Pancreas (tissue), 10 donors: ENCODE measurements around the gene SEC14L6. TPM values are rescaled to one million over a fixed set of nuclear protein-coding genes. Genes with fewer than 3 reads are reported as not detected.

Experiments used
- ATAC-seq, 4 donors: fragments of 200-7000 bp; cut with Tn5 transposase; one replicate each; pipeline versions ENCODE4 v1.8.0 to v1.9.1; 2020; ENCODE audit warnings: mild to moderate bottlenecking in 4 of 4, moderate library complexity in 4 of 4
- DNase-seq, 6 donors: peaks; one replicate each; pipeline ENCODE4 v3.0.0-alpha.2; 2020
- FAIRE-seq: peaks from 2 replicates; lab custom pipeline; 2012; peaks lifted over from hg19 to GRCh38; lab: Jason Lieb, UNC
- H3K27ac ChIP-seq, 4 donors: fragments of 200-600 bp; sonication (generic); 1 replicate in 3 of 4; 2 replicates in 1 of 4; pipeline versions ENCODE4 v1.5.0 to v1.8.0; 2020
- H3K27me3 ChIP-seq, 4 donors: fragments of 200-600 bp; one replicate each; pipeline ENCODE4 v1.8.0; 2021
- H3K36me3 ChIP-seq, 3 donors: fragments of 200-600 bp; sonication (generic) in 1 of 3; one replicate each; pipeline versions ENCODE4 v1.5.0 to v1.8.0; 2020 to 2021
- H3K4me1 ChIP-seq, 3 donors: fragments of 200-600 bp; one replicate each; pipeline ENCODE4 v1.8.0; 2021
- H3K4me3 ChIP-seq, 4 donors: fragments of 200-600 bp; sonication (generic) in 2 of 4; one replicate each; pipeline versions ENCODE4 v1.5.0 to v1.8.0; 2020 to 2021
- H3K9me3 ChIP-seq, 4 donors: fragments of 200-600 bp; one replicate each; pipeline ENCODE4 v1.8.0; 2021
- WGBS, 2 donors: extraction: QIAGEN DNeasy Blood & Tissue Kit; methylation state at CpG; one replicate each; pipeline ENCODE4 v1.1.7; 2013; 5-methylcytosine and 5-hydroxymethylcytosine counted together
- intact Hi-C, 3 donors: fragments of 100-400 bp; cut with DNase I; formaldehyde crosslinking; loops; one replicate each; pipeline versions ENCODE4 v1.11.1 to v1.14.2; 2022
- polyA plus RNA-seq, 2 donors: library from polyadenylated mRNA; stranded (reverse); fragments of 200-250 nt; gene quantifications; one replicate each; pipeline ENCODE4 v1.2.3, GENCODE V29; 2013
- total RNA-seq, 6 donors: library from RNA; stranded (reverse); fragmentation: NEBNext Ultra II Directional in 4 of 6; extraction: Animal tissue kit (Norgen Biotek cat#: 25700) in 4 of 6; gene quantifications; one replicate each; pipeline versions ENCODE4 v1.2.1 to v1.2.4, GENCODE V29; 2021 to 2023
- TF ChIP-seq, protein P1 (sequence below), 4 donors: fragments of 200-600 bp; sonication (generic) in 3 of 4; IDR thresholded peaks; one replicate each; pipeline versions ENCODE4 v1.5.0 to v1.8.0; 2021; ENCODE audit warnings: antibody characterized with exemption in 4 of 4
- donor health status: healthy with polysubstance abuse.
- donor health status: DM: no; HTN: no; CAD: no; lungs with moderate emphysema.
- donor health status: DM: no; HTN: no; CAD: no.
- donor health status: control.
- donor health status: control.
- donor health status: Bipolar disorder and iron deficiency.
- donor health status: DM: yes; HTN: yes; CAD: no.
- donor health status: DM: no; HTN: no; CAD: no.
- donor health status: DM: no; HTN: no; CAD: no.
- donor health status: DM: yes; HTN: yes; CAD: no.

Gene SEC14L6
- total and polyA plus RNA-seq, 8 donors, result 0.51 to 6.0 (median 2.9) TPM

DNA sequence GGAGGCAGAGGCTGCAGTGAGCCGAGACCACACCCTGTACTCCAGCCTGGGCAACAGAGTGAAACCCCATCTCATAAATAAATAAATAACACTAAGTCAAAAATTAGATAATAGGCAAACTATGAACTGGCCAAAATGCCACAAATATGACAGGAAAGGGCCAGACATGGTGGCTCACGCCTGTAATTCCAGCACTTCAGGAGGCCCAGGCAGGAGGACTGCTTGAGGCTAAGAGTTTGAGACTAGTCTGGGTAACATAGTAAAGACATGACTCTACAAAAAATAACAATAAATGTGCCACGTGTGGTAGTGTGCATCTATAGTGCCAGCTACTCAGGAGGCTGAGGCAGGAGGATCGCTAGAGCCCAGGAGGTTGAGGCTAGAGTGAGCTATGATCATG is 19.9 kb downstream of the SEC14L6 start:
- no peak for FAIRE-seq
- no peak for ATAC-seq
- WGBS, 2 donors, result 88% methylated on average over 4 of the region's 4 CpGs

DNA sequence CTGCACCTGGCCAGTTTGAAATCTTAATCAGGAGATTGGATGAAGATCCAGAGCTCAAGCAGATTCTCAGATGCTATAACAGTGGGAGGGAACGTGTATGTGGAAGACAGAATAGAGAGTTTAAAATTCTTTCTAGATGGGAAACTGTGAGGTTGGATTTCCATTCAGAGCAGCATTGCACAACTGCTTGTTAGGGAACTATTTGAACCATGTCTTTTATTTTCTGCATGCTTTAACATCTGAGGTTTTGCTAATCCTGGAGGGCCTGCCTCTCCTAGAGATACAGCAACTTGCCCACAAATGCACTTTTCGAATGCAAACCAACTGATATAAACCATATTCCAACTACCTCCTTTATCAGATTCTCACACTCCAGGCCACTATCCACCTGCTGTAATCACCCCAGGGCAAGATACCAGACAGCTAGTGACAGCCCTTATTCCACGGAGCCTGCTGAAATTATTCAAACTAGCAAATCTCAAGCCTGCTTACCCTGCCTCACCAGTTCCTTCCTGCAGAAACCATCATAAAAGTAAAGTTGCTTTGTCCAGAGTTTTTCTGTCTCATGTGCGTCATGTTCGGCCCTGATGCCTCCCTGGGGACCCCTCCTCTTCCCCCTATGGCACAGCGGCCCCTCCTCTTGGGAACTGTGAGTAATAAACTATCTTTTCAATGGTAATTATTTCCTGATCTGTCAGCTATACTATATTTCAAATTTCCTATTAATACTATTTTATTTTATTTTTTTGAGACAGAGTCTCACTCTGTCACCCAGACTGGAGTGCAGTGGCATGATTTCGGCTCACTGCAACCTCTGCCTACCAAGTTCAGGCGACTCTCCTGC is 22.7 kb downstream of the SEC14L6 start:
- H3K4me3 ChIP-seq, result no peak overlapping the region
- DNase-seq, result no peak
- 81 to 85% methylated on average over 8 of the region's 8 CpGs for WGBS, 2 donors
- no peak overlapping the region for H3K27ac ChIP-seq
- H3K9me3 ChIP-seq, result no peaks in the 10 kb centered on the region
- intact Hi-C loops, result no loop called here
- TF ChIP-seq, protein P1, sequence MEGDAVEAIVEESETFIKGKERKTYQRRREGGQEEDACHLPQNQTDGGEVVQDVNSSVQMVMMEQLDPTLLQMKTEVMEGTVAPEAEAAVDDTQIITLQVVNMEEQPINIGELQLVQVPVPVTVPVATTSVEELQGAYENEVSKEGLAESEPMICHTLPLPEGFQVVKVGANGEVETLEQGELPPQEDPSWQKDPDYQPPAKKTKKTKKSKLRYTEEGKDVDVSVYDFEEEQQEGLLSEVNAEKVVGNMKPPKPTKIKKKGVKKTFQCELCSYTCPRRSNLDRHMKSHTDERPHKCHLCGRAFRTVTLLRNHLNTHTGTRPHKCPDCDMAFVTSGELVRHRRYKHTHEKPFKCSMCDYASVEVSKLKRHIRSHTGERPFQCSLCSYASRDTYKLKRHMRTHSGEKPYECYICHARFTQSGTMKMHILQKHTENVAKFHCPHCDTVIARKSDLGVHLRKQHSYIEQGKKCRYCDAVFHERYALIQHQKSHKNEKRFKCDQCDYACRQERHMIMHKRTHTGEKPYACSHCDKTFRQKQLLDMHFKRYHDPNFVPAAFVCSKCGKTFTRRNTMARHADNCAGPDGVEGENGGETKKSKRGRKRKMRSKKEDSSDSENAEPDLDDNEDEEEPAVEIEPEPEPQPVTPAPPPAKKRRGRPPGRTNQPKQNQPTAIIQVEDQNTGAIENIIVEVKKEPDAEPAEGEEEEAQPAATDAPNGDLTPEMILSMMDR (IDR thresholded peaks at IDR 0.05), result no peak
- no peaks in the 10 kb centered on the region for H3K27me3 ChIP-seq
- ATAC-seq, result no peak
- H3K36me3 ChIP-seq, result no peaks in the 10 kb centered on the region
- FAIRE-seq, result no peak
- no peaks in the 10 kb centered on the region for H3K4me1 ChIP-seq

More for the DNA sequence above, 19.9 kb downstream of the SEC14L6 start:
- TF ChIP-seq, protein P1 (IDR thresholded peaks at IDR 0.05), result no peak
- Histone ChIP-seq H3K9me3 (no peaks in the 10 kb centered on the region), H3K27ac (no peak overlapping the region), H3K4me1 (no peaks in the 10 kb centered on the region), H3K27me3 (no peaks in the 10 kb centered on the region), H3K4me3 (no peak overlapping the region), H3K36me3 (no peaks in the 10 kb centered on the region)
- intact Hi-C loops, result no loop called here
- DNase-seq, result no peak

DNA sequence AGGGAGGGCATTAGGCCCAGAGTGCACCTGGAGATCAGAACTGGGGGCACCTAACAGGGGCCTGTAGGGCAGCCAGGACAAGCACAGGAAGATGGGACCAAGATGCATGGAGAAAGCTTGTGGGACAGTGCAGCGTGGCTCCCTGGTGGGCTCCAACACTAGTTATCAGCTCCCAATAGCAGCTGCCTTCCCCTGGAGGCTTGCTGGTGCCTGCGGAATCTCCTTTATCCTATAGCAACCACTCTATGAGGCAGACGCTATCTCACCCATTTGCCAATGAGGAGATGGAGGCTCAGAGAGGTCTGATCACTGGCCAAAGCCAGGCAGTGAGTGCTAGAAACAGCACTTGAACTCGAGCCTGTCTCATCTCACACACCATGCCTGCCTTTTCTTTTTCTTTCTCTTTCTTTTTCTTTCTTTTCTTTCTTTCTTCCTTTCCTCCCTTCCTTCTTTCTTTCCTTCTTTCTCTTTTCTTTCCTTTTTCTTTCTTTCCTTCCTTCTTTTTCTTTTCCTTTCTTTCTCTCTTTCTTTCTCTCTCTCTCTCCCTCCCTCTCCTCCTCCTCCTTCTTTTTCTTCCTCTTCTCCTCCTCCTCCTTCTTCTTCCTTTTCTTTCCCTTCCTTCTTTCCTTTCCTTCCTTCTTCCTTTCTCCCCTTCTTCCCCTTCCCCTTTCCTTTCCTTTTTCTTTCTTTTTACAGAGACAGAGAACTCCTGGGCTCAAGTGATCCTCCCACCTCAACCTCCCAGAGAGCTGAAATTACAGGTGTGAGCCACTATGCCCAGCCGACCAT is 25.0 kb downstream of the SEC14L6 start:
- Histone ChIP-seq H3K4me3 (no peak overlapping the region), H3K36me3 (no peaks in the 10 kb centered on the region), H3K9me3 (no peaks in the 10 kb centered on the region), H3K4me1 (no peaks in the 10 kb centered on the region), H3K27ac (no peak overlapping the region), H3K27me3 (no peaks in the 10 kb centered on the region)
- intact Hi-C loops, result no loop called here
- ATAC-seq, result no peak
- no peak for DNase-seq
- TF ChIP-seq, protein P1 (IDR thresholded peaks at IDR 0.05), result no peak
- 71 to 77% methylated on average over 5 of the region's 5 CpGs for WGBS, 2 donors
- no peak for FAIRE-seq

DNA sequence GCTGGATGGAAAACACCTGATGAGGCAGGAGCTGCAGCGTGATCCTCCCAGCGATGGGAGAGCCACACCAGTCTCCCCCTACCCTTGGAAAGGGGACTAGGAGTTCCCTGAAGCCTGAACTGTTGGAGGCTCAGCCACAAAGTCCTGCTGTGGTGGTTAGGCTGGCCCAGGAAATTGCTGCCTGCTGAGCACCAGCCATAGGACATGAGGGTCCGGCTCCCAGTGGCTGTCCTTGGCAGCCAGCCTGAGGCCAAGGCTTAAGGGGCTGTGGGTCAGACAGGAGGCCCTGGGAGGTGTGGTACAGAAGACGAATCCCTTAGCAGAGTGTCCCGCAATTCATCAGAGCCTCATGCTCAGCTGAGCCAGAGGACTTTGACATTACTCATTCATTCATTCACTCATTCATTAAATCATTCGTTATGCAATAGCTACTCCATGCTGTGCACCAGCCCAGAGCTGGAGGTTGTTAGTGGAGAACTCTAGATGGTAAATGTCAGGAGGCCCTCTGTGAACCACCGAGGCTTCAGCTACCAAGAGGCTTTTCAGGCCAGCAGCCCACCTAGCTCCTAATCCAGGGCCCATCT is 26.6 kb downstream of the SEC14L6 start:
- ATAC-seq, result no peak
- Histone ChIP-seq H3K4me1 (no peaks in the 10 kb centered on the region), H3K4me3 (no peak overlapping the region), H3K27me3 (no peaks in the 10 kb centered on the region), H3K36me3 (no peaks in the 10 kb centered on the region), H3K27ac (no peak overlapping the region), H3K9me3 (no peaks in the 10 kb centered on the region)
- intact Hi-C loops, result no loop called here
- TF ChIP-seq, protein P1 (IDR thresholded peaks at IDR 0.05), result no peak
- no peak for DNase-seq
- WGBS, 2 donors, result 77 to 84% methylated on average over 7 of the region's 7 CpGs
- FAIRE-seq, result no peak
